ENCODE data around the gene CCDC57. TPM values are rescaled to one million over a fixed set of nuclear protein-coding genes. Genes with fewer than 3 reads are reported as not detected.

Gene CCDC57
- total and polyA plus RNA-seq, 8 donors = 43.9 to 166 (median 75.4) TPM

GRCh38 chr17:82092995-82093751, 119.5 kb downstream of the CCDC57 start:
- Histone ChIP-seq H3K4me3 (no peak overlapping the region), H3K4me1 (peaks cover 14 to 31% (median 26%) of the 10 kb centered on the region in 4 donors), H3K9me3 (no peaks in the 10 kb centered on the region), H3K27me3 (no peaks in the 10 kb centered on the region), H3K36me3 (peaks cover 77 to 83% (median 81%) of the 10 kb centered on the region in 4 donors), H3K27ac (no peak overlapping the region)
- 93 to 97% (median 94%) methylated on average over 30 to 40 of the region's 40 CpGs for WGBS, 5 donors
- no peak for DNase-seq
- TF ChIP-seq EP300 (IDR thresholded peaks at IDR 0.05) = no peak
- TF ChIP-seq POLR2A (IDR thresholded peaks at IDR 0.05) = no peak
- no peak for TF ChIP-seq POLR2AphosphoS5 (IDR thresholded peaks at IDR 0.05)
- TF ChIP-seq CTCF (IDR thresholded peaks at IDR 0.05) = no peak
- intact Hi-C loops (cut with DNase I; ENCODE audit: low total_unique reads) = no loop called here

GRCh38 chr17:82092628-82092994, 120.0 kb downstream of the CCDC57 start:
- H3K27ac ChIP-seq = no peak overlapping the region
- H3K9me3 ChIP-seq = no peaks in the 10 kb centered on the region
- intact Hi-C loops (cut with DNase I; ENCODE audit: low total_unique reads) = no loop called here
- WGBS, 5 donors = 91 to 100% (median 95%) methylated on average over 3 to 20 of the region's 20 CpGs
- H3K36me3 ChIP-seq = peaks cover 82 to 88% (median 87%) of the 10 kb centered on the region in 4 donors
- peaks cover 14 to 31% (median 24%) of the 10 kb centered on the region in 4 donors for H3K4me1 ChIP-seq
- no peak for DNase-seq
- no peaks in the 10 kb centered on the region for H3K27me3 ChIP-seq
- no peak overlapping the region for H3K4me3 ChIP-seq
- no peak for TF ChIP-seq EP300 (IDR thresholded peaks at IDR 0.05)
- TF ChIP-seq POLR2AphosphoS5 (IDR thresholded peaks at IDR 0.05) = no peak
- no peak for TF ChIP-seq POLR2A (IDR thresholded peaks at IDR 0.05)
- no peak for TF ChIP-seq CTCF (IDR thresholded peaks at IDR 0.05)

DNA sequence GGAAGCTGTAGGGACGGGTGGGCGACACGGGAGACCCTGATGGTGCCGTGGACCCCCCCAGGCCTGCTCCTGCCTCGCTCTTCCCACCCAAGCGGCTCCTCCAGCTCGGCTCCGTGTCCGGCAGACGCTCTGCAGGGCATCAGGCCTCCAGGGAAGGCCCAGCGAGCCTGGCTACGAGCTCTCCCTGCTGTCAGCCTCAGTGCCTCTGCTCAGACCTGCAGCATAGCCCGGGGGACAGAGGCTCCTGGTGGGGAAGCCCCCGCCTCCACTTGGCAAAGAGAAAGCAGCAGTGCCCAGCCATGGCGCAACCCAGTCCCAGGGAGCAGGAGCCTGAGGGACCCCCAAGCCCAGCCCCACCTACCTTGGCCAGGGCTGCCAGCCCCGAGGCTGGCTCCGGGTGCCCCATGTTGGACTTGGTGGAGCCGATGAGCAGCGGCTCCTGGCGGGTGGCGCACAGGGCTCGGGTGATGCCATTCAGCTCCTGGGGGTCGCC, 120.5 kb downstream of the CCDC57 start:
- H3K36me3 ChIP-seq = peaks cover 87 to 93% (median 91%) of the 10 kb centered on the region in 4 donors
- no peak overlapping the region for H3K4me3 ChIP-seq
- H3K27ac ChIP-seq = no peak overlapping the region
- H3K27me3 ChIP-seq = no peaks in the 10 kb centered on the region
- 60 to 95% (median 92%) methylated on average over 1 to 23 of the region's 23 CpGs for WGBS, 5 donors
- DNase-seq = no peak
- no peaks in the 10 kb centered on the region for H3K9me3 ChIP-seq
- no peak for TF ChIP-seq EP300 (IDR thresholded peaks at IDR 0.05)
- TF ChIP-seq POLR2AphosphoS5 (IDR thresholded peaks at IDR 0.05) = no peak
- TF ChIP-seq POLR2A (IDR thresholded peaks at IDR 0.05) = no peak
- TF ChIP-seq CTCF (IDR thresholded peaks at IDR 0.05) = no peak
- intact Hi-C loops (cut with DNase I; ENCODE audit: low total_unique reads) = no loop called here
- peaks cover 12 to 27% (median 20%) of the 10 kb centered on the region in 4 donors for H3K4me1 ChIP-seq

- DNase-seq = no peak
- Histone ChIP-seq H3K27ac (no peak overlapping the region), H3K9me3 (no peaks in the 10 kb centered on the region), H3K27me3 (no peaks in the 10 kb centered on the region), H3K36me3 (peaks cover 94 to 100% (median 98%) of the 10 kb centered on the region in 4 donors), H3K4me3 (no peak overlapping the region), H3K4me1 (peaks cover 5 to 20% (median 13%) of the 10 kb centered on the region in 4 donors)
- WGBS, 5 donors = 90 to 96% (median 93%) methylated on average over 6 to 37 of the region's 37 CpGs
- intact Hi-C loops (cut with DNase I; ENCODE audit: low total_unique reads) = no loop called here
- no peak for TF ChIP-seq POLR2A (IDR thresholded peaks at IDR 0.05)
- peak in 1 of 3 donors; percentile 2 for TF ChIP-seq POLR2AphosphoS5 (IDR thresholded peaks at IDR 0.05)
These were observed 121.2 kb downstream of the CCDC57 start for GRCh38 chr17:82091264-82092066.

Data from stomach (tissue), 9 donors.